ENCODE data around the gene DPF3. TPM values are rescaled to one million over a fixed set of nuclear protein-coding genes. Genes with fewer than 3 reads are reported as not detected.

Gene DPF3
- polyA plus RNA-seq, 1 experiment: 15.8 TPM

GRCh38 chr14:72714094-72714493, 179.8 kb downstream of the DPF3 start:
- no peaks in the 10 kb centered on the region for H3K9me3 ChIP-seq (ENCODE audit: control insufficient read depth, insufficient read depth, low read length)
- no peak for DNase-seq (ENCODE audit: low read depth, low spot score)
- ChIA-PET POLR2A (interaction anchor here (1.0 kb wide), 1 partner anchor 10 kb away, joined by 3 read pairs; no protein-coding TSS in a partner anchor), CTCF (no interaction called here)
- no peaks in the 10 kb centered on the region for H3K27me3 ChIP-seq (ENCODE audit: control insufficient read depth, insufficient read depth, low read length)
- H3K4me3 ChIP-seq (ENCODE audit: low read depth, low read length): no peak overlapping the region
- no peak for TF ChIP-seq CTCF (IDR thresholded peaks at IDR 0.05; ENCODE audit: low read depth, low read length)
- H3K27ac ChIP-seq (ENCODE audit: low read depth, low read length): no peak overlapping the region

- ChIA-PET CTCF (no interaction called here), POLR2A (no interaction called here)
- no peak for DNase-seq (ENCODE audit: low read depth, low spot score)
- H3K27ac ChIP-seq (ENCODE audit: low read depth, low read length): no peak overlapping the region
- no peaks in the 10 kb centered on the region for H3K27me3 ChIP-seq (ENCODE audit: control insufficient read depth, insufficient read depth, low read length)
- no peak for TF ChIP-seq CTCF (IDR thresholded peaks at IDR 0.05; ENCODE audit: low read depth, low read length)
- no peaks in the 10 kb centered on the region for H3K9me3 ChIP-seq (ENCODE audit: control insufficient read depth, insufficient read depth, low read length)
- no peak overlapping the region for H3K4me3 ChIP-seq (ENCODE audit: low read depth, low read length)
These were observed 182.0 kb downstream of the DPF3 start for GRCh38 chr14:72711936-72712335.

- CTCF ChIA-PET: no interaction called here
- Histone ChIP-seq H3K4me3 (ENCODE audit: low read depth, low read length) (no peak overlapping the region), H3K9me3 (ENCODE audit: control insufficient read depth, insufficient read depth, low read length) (peaks cover 3% of the 10 kb centered on the region; the same call in 1 of the 2 replicates), H3K27ac (ENCODE audit: low read depth, low read length) (no peak overlapping the region), H3K27me3 (ENCODE audit: control insufficient read depth, insufficient read depth, low read length) (no peaks in the 10 kb centered on the region)
- no peak for DNase-seq (ENCODE audit: low read depth, low spot score)
- POLR2A ChIA-PET: interaction anchor here (1.2 kb wide), 1 partner anchor 9 kb away, joined by 4 read pairs; no protein-coding TSS in a partner anchor
- no peak for TF ChIP-seq CTCF (IDR thresholded peaks at IDR 0.05; ENCODE audit: low read depth, low read length)
These were observed 183.8 kb downstream of the DPF3 start for GRCh38 chr14:72709916-72710611.

- H3K27ac ChIP-seq (ENCODE audit: low read depth, low read length): peak overlapping the region; percentile 11
- DNase-seq (ENCODE audit: low read depth, low spot score): no peak
- TF ChIP-seq CTCF (IDR thresholded peaks at IDR 0.05; ENCODE audit: low read depth, low read length): no peak
- ChIA-PET CTCF (no interaction called here), POLR2A (no interaction called here)
- H3K4me3 ChIP-seq (ENCODE audit: low read depth, low read length): no peak overlapping the region
- H3K9me3 ChIP-seq (ENCODE audit: control insufficient read depth, insufficient read depth, low read length): peaks cover 3% of the 10 kb centered on the region; the same call in 1 of the 2 replicates
- H3K27me3 ChIP-seq (ENCODE audit: control insufficient read depth, insufficient read depth, low read length): no peaks in the 10 kb centered on the region
These were observed 185.0 kb downstream of the DPF3 start for GRCh38 chr14:72708708-72709475.

GRCh38 chr14:72708222-72708621, 185.7 kb downstream of the DPF3 start:
- peaks cover 3% of the 10 kb centered on the region; the same call in 1 of the 2 replicates for H3K9me3 ChIP-seq (ENCODE audit: control insufficient read depth, insufficient read depth, low read length)
- peak overlapping the region; percentile 11 for H3K27ac ChIP-seq (ENCODE audit: low read depth, low read length)
- H3K4me3 ChIP-seq (ENCODE audit: low read depth, low read length): no peak overlapping the region
- no peak for DNase-seq (ENCODE audit: low read depth, low spot score)
- CTCF ChIA-PET: no interaction called here
- H3K27me3 ChIP-seq (ENCODE audit: control insufficient read depth, insufficient read depth, low read length): no peaks in the 10 kb centered on the region
- POLR2A ChIA-PET: interaction anchor here (0.6 kb wide), 1 partner anchor 186 kb away, joined by 3 read pairs; the partner anchor contains the start of gene DPF3
- no peak for TF ChIP-seq CTCF (IDR thresholded peaks at IDR 0.05; ENCODE audit: low read depth, low read length)

All from AG04450 (cell line).